ENCODE data around the gene KMO. TPM values are rescaled to one million over a fixed set of nuclear protein-coding genes. Genes with fewer than 3 reads are reported as not detected.

KMO gene
- total and polyA plus RNA-seq, 2 of the 8 experiments (the other 6 are each of a cell fraction or from before 2014, with no cell fraction given), result not detected

DNA sequence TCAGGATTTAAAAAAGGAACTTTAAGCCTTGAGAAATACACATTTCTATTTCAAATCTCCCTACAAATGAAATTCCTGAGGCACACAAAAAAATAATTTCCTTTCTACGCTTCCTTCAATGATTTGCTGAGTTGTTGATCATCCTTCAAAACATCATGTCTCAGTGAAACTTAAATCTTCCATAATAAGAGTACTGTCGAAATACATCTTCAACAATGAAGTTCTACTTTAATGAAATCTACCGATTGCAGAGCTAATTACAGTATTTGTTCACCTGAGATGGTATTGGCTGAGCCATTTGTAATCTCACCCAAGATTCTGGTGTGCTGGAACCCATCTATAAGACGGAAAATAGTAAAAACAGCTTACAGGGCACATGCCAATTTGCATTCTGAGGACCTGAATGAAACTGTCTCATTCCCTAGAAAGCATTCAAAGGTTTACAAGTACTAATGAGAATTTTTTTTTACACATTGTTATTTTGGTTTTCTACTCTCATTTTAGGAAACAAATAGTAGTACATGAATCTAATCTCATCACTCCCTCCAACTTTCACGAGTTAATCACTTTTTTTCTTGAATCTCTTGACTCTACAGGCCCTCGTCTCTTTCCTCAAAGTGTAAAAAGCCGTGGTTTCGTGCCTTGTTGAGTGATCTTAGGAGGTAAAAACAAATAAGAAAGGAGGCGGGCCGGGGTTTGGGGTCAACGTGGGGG lies 106.9 kb downstream of the KMO start (continued):
- TF ChIP-seq FOSL1 (IDR thresholded peaks at IDR 0.05; ENCODE audit: insufficient read depth, low read depth, low read length) (no peak), YY1 (IDR thresholded peaks at IDR 0.05; ENCODE audit: low read depth, low read length) (no peak), NRF1 (IDR thresholded peaks at IDR 0.05; ENCODE audit: low read depth, low read length) (no peak), KDM5A (IDR thresholded peaks at IDR 0.05; ENCODE audit: low read length) (no peak), CHD2 (IDR thresholded peaks at IDR 0.05; ENCODE audit: low read length) (no peak), CBX8 (IDR thresholded peaks at IDR 0.05; ENCODE audit: borderline replicate concordance, low read depth, low read length) (no peak), CTCF (IDR thresholded peaks at IDR 0.05; ENCODE audit: control extremely low read depth in 1 of 3, insufficient read depth in 1 of 3, low read depth in 1 of 3, low read length in 3 of 3) (no peak), GABPA (IDR thresholded peaks at IDR 0.05; ENCODE audit: borderline replicate concordance, insufficient read depth, low read length) (no peak), ZNF274 (IDR thresholded peaks at IDR 0.05; ENCODE audit: borderline replicate concordance, extremely low read depth, low read length) (no peak), GTF2F1 (IDR thresholded peaks at IDR 0.05; ENCODE audit: borderline replicate concordance, low read depth, low read length) (no peak)
